ENCODE data around the gene HYAL1.

The HYAL1 gene

DNA sequence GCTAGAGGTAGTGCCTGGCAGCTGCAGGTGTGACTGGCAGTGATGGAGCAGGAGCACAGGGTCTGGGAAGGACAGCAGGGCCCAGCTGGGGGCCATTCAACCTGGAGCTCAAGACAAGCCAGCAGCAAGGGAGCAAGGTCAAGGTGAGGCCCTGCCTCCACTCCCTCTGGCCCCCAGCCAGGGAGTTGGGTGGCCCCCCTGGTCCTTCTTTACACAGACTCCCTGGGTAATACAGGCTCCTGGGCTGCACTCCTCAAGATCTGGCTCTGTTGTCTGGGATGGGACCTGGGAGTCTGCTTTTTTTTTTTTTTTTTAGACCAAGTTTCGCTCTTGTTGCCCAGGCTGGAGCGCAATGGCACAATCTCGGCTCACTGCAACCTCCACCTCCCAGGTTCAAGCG, 52.9 kb downstream of the HYAL1 start:
- Histone ChIP-seq H3K4me3 (ENCODE audit: low read depth, low read length) (no peak overlapping the region), H3K9me3 (no peaks in the 10 kb centered on the region), H3K4me1 (peaks cover 4% of the 10 kb centered on the region), H3K36me3 (no peaks in the 10 kb centered on the region), H3K27me3 (no peaks in the 10 kb centered on the region)
- no peak for DNase-seq
- TF ChIP-seq, protein P1, sequence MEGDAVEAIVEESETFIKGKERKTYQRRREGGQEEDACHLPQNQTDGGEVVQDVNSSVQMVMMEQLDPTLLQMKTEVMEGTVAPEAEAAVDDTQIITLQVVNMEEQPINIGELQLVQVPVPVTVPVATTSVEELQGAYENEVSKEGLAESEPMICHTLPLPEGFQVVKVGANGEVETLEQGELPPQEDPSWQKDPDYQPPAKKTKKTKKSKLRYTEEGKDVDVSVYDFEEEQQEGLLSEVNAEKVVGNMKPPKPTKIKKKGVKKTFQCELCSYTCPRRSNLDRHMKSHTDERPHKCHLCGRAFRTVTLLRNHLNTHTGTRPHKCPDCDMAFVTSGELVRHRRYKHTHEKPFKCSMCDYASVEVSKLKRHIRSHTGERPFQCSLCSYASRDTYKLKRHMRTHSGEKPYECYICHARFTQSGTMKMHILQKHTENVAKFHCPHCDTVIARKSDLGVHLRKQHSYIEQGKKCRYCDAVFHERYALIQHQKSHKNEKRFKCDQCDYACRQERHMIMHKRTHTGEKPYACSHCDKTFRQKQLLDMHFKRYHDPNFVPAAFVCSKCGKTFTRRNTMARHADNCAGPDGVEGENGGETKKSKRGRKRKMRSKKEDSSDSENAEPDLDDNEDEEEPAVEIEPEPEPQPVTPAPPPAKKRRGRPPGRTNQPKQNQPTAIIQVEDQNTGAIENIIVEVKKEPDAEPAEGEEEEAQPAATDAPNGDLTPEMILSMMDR (IDR thresholded peaks at IDR 0.05; ENCODE audit: low read depth, low read length): no peak
